Measurements from ENCODE around the gene HMX3.

HMX3 gene

GRCh38 chr10:123102673-123103072 is 33.1 kb upstream of the HMX3 start:
- no peaks in the 10 kb centered on the region for H3K36me3 ChIP-seq (ENCODE audit: control insufficient read depth, insufficient read depth, low read length)
- peaks cover 3% of the 10 kb centered on the region; the same call in 1 of the 2 replicates for H3K4me1 ChIP-seq (ENCODE audit: control insufficient read depth, insufficient read depth, low read length)
- H3K9ac ChIP-seq (ENCODE audit: low read depth, low read length) = no peak overlapping the region
- H3K9me3 ChIP-seq (ENCODE audit: control insufficient read depth, insufficient read depth, low read length) = no peaks in the 10 kb centered on the region
- no peak overlapping the region for H3K27ac ChIP-seq (ENCODE audit: low read depth, low read length)
- H3K27me3 ChIP-seq (ENCODE audit: control insufficient read depth, insufficient read depth, low read length) = no peaks in the 10 kb centered on the region
- H3K4me3 ChIP-seq (ENCODE audit: low read depth, low read length) = no peak overlapping the region

DNA sequence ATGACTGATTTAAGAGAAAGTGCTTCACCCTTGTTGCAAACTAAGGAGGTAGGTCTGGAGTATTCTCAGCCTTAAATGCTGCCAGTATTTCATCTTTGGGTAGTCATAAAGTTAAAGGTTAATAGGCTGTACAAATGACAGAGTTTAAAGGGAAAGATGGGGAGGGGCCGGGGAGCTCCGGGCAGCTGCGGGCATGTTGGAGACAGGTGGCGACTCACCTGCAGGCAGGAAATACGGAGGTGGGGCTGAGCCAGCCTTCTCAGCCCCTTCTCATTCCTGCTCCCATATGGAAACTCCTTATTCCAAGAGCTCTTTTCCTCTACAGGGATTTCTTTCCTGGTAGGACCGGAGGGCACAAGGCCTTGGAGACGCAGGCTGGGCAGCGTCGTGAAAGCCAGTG is 31.8 kb upstream of the HMX3 start:
- Histone ChIP-seq H3K27ac (ENCODE audit: low read depth, low read length) (no peak overlapping the region), H3K9ac (ENCODE audit: low read depth, low read length) (no peak overlapping the region), H3K4me1 (ENCODE audit: control insufficient read depth, insufficient read depth, low read length) (peaks cover 3% of the 10 kb centered on the region; the same call in 1 of the 2 replicates), H3K9me3 (ENCODE audit: control insufficient read depth, insufficient read depth, low read length) (no peaks in the 10 kb centered on the region), H3K27me3 (ENCODE audit: control insufficient read depth, insufficient read depth, low read length) (no peaks in the 10 kb centered on the region), H3K4me3 (ENCODE audit: low read depth, low read length) (no peak overlapping the region), H3K36me3 (ENCODE audit: control insufficient read depth, insufficient read depth, low read length) (no peaks in the 10 kb centered on the region)

DNA sequence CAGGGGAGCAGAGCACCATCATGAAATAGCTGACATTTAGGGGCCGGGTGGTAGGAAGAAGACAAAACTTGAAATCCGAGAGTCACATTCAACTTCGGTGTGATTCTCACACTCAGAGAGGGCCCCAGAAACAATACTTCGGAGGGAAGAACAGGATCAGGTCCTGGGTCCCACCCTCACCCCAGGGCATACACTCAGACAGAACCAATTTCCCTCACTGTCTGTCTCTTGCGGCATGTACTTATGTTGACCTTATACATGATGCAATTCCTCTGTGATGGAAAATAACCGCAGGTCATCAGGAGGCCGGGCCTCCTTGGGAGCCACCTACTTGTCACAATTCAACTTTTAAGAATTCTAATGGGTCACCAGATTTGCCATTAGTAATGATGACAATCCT is 26.3 kb upstream of the HMX3 start:
- H3K27me3 ChIP-seq (ENCODE audit: control insufficient read depth, insufficient read depth, low read length) = no peaks in the 10 kb centered on the region
- no peak overlapping the region for H3K9ac ChIP-seq (ENCODE audit: low read depth, low read length)
- no peaks in the 10 kb centered on the region; the same call in 1 of the 2 replicates for H3K4me1 ChIP-seq (ENCODE audit: control insufficient read depth, insufficient read depth, low read length)
- H3K9me3 ChIP-seq (ENCODE audit: control insufficient read depth, insufficient read depth, low read length) = no peaks in the 10 kb centered on the region
- H3K36me3 ChIP-seq (ENCODE audit: control insufficient read depth, insufficient read depth, low read length) = no peaks in the 10 kb centered on the region
- H3K4me3 ChIP-seq (ENCODE audit: low read depth, low read length) = no peak overlapping the region
- no peak overlapping the region for H3K27ac ChIP-seq (ENCODE audit: low read depth, low read length)

DNA sequence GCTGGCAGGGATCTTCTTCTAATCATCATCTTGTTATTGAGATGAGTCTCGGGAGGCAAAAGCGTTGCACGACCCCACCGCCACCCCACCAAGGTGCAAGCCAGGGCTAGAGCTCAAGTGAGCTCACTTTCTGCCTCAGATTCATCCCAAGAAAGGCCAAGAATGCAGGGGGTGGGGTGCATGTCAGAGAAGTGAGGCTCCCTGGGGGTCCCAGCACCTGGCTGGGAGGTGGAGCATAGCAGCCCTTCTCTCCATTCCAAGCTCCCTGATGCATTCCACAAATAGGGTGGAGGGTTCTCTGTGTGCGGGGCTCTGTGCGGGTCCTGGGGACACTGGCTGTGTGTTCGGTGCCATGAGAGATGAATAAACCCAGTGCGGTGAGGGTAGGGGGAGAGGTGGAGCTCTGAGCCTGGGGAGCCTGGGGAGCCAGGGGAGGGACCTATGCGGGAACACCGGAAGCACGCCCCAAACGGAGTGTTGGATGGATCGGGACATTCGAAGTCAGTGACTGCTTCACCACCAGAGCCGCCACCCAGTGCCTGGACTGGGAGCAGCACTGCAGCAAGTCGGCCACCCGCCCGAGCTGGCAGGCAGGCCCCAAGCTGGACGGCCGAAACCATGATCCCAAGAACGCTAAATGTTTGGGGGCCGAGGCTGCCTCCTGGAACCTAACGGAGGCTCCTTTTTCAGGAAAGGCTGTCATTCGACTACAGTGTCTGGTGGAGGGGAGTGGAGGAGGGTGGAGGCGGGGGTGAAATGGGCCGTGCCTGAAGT is 17.9 kb upstream of the HMX3 start:
- peaks cover 17% of the 10 kb centered on the region for H3K27me3 ChIP-seq (ENCODE audit: control insufficient read depth, insufficient read depth, low read length)
- H3K4me3 ChIP-seq (ENCODE audit: low read depth, low read length) = peak overlapping the region; percentile 48
- peaks cover 16% of the 10 kb centered on the region for H3K4me1 ChIP-seq (ENCODE audit: control insufficient read depth, insufficient read depth, low read length)
- H3K9ac ChIP-seq (ENCODE audit: low read depth, low read length) = no peak overlapping the region
- H3K27ac ChIP-seq (ENCODE audit: low read depth, low read length) = no peak overlapping the region
- no peaks in the 10 kb centered on the region for H3K36me3 ChIP-seq (ENCODE audit: control insufficient read depth, insufficient read depth, low read length)
- H3K9me3 ChIP-seq (ENCODE audit: control insufficient read depth, insufficient read depth, low read length) = no peaks in the 10 kb centered on the region

- H3K27me3 ChIP-seq (ENCODE audit: control insufficient read depth, insufficient read depth, low read length) = peaks cover 17% of the 10 kb centered on the region
- H3K9me3 ChIP-seq (ENCODE audit: control insufficient read depth, insufficient read depth, low read length) = no peaks in the 10 kb centered on the region
- no peaks in the 10 kb centered on the region for H3K36me3 ChIP-seq (ENCODE audit: control insufficient read depth, insufficient read depth, low read length)
- no peak overlapping the region for H3K27ac ChIP-seq (ENCODE audit: low read depth, low read length)
- H3K9ac ChIP-seq (ENCODE audit: low read depth, low read length) = no peak overlapping the region
- H3K4me1 ChIP-seq (ENCODE audit: control insufficient read depth, insufficient read depth, low read length) = peaks cover 16% of the 10 kb centered on the region
- H3K4me3 ChIP-seq (ENCODE audit: low read depth, low read length) = no peak overlapping the region
Measured at GRCh38 chr10:123119081-123119480, 16.7 kb upstream of the HMX3 start.

- H3K27me3 ChIP-seq (ENCODE audit: control insufficient read depth, insufficient read depth, low read length) = peaks cover 34% of the 10 kb centered on the region
- H3K4me3 ChIP-seq (ENCODE audit: low read depth, low read length) = no peak overlapping the region
- H3K9me3 ChIP-seq (ENCODE audit: control insufficient read depth, insufficient read depth, low read length) = no peaks in the 10 kb centered on the region
- H3K4me1 ChIP-seq (ENCODE audit: control insufficient read depth, insufficient read depth, low read length) = no peaks in the 10 kb centered on the region
- no peak overlapping the region for H3K27ac ChIP-seq (ENCODE audit: low read depth, low read length)
- H3K36me3 ChIP-seq (ENCODE audit: control insufficient read depth, insufficient read depth, low read length) = no peaks in the 10 kb centered on the region
- H3K9ac ChIP-seq (ENCODE audit: low read depth, low read length) = no peak overlapping the region
Measured at GRCh38 chr10:123126246-123126645, 9.5 kb upstream of the HMX3 start.

- no peak overlapping the region for H3K9ac ChIP-seq (ENCODE audit: low read depth, low read length)
- peaks cover 68% of the 10 kb centered on the region for H3K27me3 ChIP-seq (ENCODE audit: control insufficient read depth, insufficient read depth, low read length)
- no peaks in the 10 kb centered on the region for H3K9me3 ChIP-seq (ENCODE audit: control insufficient read depth, insufficient read depth, low read length)
- no peak overlapping the region for H3K4me3 ChIP-seq (ENCODE audit: low read depth, low read length)
- H3K36me3 ChIP-seq (ENCODE audit: control insufficient read depth, insufficient read depth, low read length) = no peaks in the 10 kb centered on the region
- H3K4me1 ChIP-seq (ENCODE audit: control insufficient read depth, insufficient read depth, low read length) = peaks cover 17% of the 10 kb centered on the region
- H3K27ac ChIP-seq (ENCODE audit: low read depth, low read length) = no peak overlapping the region
Measured at GRCh38 chr10:123129618-123130271, 6.0 kb upstream of the HMX3 start.

DNA sequence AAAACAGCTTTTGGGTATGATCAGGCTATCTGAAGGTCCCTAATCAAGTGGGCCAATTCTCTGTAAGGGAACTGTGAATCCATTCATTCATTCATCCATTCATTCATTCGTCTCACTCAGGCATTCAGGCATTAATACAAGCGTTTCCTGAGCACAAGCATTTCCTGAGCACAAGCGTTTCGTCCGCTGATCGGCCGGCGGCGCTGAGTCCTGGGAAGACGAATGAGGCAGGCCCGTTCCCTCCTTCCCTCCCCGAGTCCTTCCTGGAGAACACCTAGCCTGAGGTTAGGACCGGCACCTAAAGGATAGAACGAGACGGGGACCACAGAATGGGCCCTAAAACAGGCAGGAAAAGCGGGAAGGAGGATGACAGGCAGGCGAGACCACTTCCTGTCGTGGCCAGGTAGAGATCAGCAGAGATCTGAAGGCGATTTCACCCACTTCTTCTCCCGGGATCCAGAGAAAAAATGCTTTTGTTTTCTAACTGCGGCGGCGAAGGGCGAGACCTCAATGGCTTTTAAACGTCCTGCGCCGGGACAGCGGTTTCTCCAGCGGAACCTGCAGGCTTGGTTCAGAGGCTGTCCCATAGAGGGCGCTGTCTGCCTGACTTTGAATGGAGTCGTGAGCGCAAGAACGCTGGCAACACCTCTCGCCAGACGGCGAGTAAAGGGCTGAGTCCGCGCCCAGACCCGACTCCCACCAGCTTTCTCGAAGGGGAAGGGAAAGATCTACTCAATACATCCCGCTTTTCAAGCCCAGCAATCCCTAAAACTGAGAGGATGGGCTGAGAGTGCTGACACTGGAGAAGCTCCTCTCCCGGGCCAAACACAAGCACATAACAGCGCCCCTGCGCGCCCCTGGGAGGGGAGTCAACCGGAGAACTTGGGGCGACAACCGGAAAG is 2.9 kb upstream of the HMX3 start:
- Histone ChIP-seq H3K27me3 (ENCODE audit: control insufficient read depth, insufficient read depth, low read length) (peaks cover 98% of the 10 kb centered on the region), H3K9ac (ENCODE audit: low read depth, low read length) (no peak overlapping the region), H3K4me1 (ENCODE audit: control insufficient read depth, insufficient read depth, low read length) (peaks cover 19% of the 10 kb centered on the region), H3K36me3 (ENCODE audit: control insufficient read depth, insufficient read depth, low read length) (no peaks in the 10 kb centered on the region), H3K9me3 (ENCODE audit: control insufficient read depth, insufficient read depth, low read length) (no peaks in the 10 kb centered on the region), H3K27ac (ENCODE audit: low read depth, low read length) (no peak overlapping the region), H3K4me3 (ENCODE audit: low read depth, low read length) (peak overlapping the region; percentile 56)

DNA sequence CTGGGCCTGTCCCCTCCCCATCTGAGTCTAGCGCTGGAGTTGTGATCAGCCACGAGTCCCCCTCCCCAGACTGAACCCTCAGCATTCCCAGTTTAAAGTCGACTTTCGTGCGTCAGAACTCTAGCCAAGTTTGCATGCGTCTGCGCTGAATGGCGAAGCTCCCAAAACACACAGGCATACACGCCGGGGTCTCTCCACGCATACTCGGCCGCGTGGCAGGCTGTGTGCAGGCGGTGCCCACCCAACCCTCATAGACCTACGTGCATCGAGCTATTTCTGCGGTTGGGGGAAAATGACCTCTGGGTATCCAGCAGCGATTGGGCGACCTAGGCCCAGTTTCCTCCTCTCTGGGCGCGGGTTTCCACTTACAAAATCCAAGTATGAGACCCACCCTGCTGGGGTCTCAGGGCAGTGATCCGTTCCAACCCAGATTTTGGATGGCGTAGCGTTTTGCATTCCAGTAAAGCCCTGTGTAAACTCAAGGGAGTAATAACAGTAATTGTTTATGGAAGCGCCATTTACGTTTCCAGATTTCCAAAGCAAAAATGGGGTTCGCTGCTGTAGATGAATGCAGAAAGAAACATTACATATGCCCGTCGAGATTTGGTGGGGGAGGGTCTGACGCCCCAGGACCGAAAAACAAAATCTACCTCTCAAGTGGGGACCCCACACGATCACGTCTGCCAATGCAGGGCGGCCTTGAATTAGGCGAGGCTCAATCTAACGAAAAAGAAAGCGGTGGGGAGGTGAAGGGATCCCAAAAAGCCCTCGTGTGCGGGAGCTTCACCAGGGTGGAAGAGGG is 2.0 kb upstream of the HMX3 start:
- Histone ChIP-seq H3K4me1 (ENCODE audit: control insufficient read depth, insufficient read depth, low read length) (peaks cover 19% of the 10 kb centered on the region), H3K4me3 (ENCODE audit: low read depth, low read length) (peak overlapping the region; percentile 56), H3K9me3 (ENCODE audit: control insufficient read depth, insufficient read depth, low read length) (no peaks in the 10 kb centered on the region), H3K27me3 (ENCODE audit: control insufficient read depth, insufficient read depth, low read length) (peaks cover 100% of the 10 kb centered on the region), H3K27ac (ENCODE audit: low read depth, low read length) (no peak overlapping the region), H3K9ac (ENCODE audit: low read depth, low read length) (no peak overlapping the region), H3K36me3 (ENCODE audit: control insufficient read depth, insufficient read depth, low read length) (no peaks in the 10 kb centered on the region)

DNA sequence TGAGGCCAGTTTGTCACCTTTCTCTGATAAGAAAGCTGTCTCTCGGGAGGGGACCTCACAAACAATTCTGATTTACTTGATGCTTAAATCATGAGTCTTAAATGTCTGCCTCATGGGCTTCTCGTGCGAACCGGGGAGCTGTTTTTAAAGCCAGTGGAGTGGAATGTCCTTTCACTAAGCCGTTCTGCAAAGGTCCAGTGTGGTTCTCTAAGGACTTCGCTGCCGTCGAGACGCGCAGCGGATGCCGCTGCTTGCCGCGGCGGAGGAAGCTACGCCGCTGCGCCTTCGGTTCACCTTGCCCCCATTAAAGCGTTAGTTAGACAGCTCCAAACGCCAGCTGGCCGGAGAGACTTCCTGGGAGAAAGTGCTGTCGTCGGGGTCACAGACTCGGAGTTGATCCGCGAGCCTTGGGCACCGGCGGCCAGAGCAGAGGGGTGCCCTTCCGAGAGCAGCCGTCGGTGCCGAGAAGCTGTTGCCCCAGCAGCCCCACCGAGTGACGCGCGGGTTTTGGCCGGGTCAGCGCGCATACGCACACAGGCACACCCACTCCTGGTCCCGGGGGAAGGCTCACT is 1.3 kb upstream of the HMX3 start:
- peak overlapping the region; percentile 57; the same call in 1 of the 2 replicates for H3K4me3 ChIP-seq (ENCODE audit: low read depth, low read length)
- no peak overlapping the region for H3K27ac ChIP-seq (ENCODE audit: low read depth, low read length)
- peaks cover 19% of the 10 kb centered on the region for H3K4me1 ChIP-seq (ENCODE audit: control insufficient read depth, insufficient read depth, low read length)
- no peaks in the 10 kb centered on the region for H3K36me3 ChIP-seq (ENCODE audit: control insufficient read depth, insufficient read depth, low read length)
- no peak overlapping the region for H3K9ac ChIP-seq (ENCODE audit: low read depth, low read length)
- peaks cover 100% of the 10 kb centered on the region for H3K27me3 ChIP-seq (ENCODE audit: control insufficient read depth, insufficient read depth, low read length)
- no peaks in the 10 kb centered on the region for H3K9me3 ChIP-seq (ENCODE audit: control insufficient read depth, insufficient read depth, low read length)

Measured in HUES48 (cell line).